Activated CD8-positive, alpha-beta T cell treated with anti-CD3 and anti-CD28 coated beads, Interleukin-2, amount 10 ng/mL, durations not matched to agents 7 days and 5 days (primary cell): ENCODE data around the gene GABRQ. TPM values are rescaled to one million over a fixed set of nuclear protein-coding genes. Genes with fewer than 3 reads are reported as not detected.

ENCODE experiments used
- ATAC-seq: fragments of 150-1000 bp; cut with Tn5 transposase; one replicate; pipeline ENCODE4 v1.10.0; 2021; ENCODE audit warnings: moderate library complexity
- CTCF ChIA-PET: fragments of 350-600 bp; sonication (Branson Sonifier 250); formaldehyde crosslinking; loops from one replicate; lab custom pipeline; 2021; ENCODE audit warnings: antibody characterized with exemption; lab: Charles Lee
- POLR2A ChIA-PET: fragments of 350-600 bp; sonication (Branson Sonifier 250); formaldehyde crosslinking; loops from one replicate; lab custom pipeline; 2021; ENCODE audit warnings: antibody characterized with exemption; lab: Charles Lee
- DNase-seq: peaks from one replicate; pipeline ENCODE4 v3.0.0-alpha.2; 2020
- H3K27ac Mint-ChIP-seq: one replicate; pipeline ENCODE4 v1.8.0; 2021; ENCODE audit warnings: mild to moderate bottlenecking, mixed read lengths
- H3K27me3 Mint-ChIP-seq: one replicate; pipeline ENCODE4 v1.8.0; 2021; ENCODE audit warnings: low read depth, mixed read lengths
- H3K36me3 Mint-ChIP-seq: one replicate; pipeline ENCODE4 v1.8.0; 2021; ENCODE audit warnings: low read depth, mixed read lengths
- H3K4me1 Mint-ChIP-seq: one replicate; pipeline ENCODE4 v1.8.0; 2021; ENCODE audit warnings: low read depth, mixed read lengths
- H3K4me3 Mint-ChIP-seq: one replicate; pipeline ENCODE4 v1.8.0; 2021; ENCODE audit warnings: mild to moderate bottlenecking, mixed read lengths
- H3K9me3 Mint-ChIP-seq: one replicate; pipeline ENCODE4 v1.8.0; 2022; ENCODE audit warnings: mixed read lengths; ENCODE audit not compliant: insufficient read depth
- total RNA-seq, 2 experiments: library from RNA; stranded (reverse); gene quantifications; one replicate each; pipeline ENCODE4 v1.2.3, GENCODE V29; 2021

GABRQ gene
- total RNA-seq, 2 experiments from 2014 or later: not detected

DNA sequence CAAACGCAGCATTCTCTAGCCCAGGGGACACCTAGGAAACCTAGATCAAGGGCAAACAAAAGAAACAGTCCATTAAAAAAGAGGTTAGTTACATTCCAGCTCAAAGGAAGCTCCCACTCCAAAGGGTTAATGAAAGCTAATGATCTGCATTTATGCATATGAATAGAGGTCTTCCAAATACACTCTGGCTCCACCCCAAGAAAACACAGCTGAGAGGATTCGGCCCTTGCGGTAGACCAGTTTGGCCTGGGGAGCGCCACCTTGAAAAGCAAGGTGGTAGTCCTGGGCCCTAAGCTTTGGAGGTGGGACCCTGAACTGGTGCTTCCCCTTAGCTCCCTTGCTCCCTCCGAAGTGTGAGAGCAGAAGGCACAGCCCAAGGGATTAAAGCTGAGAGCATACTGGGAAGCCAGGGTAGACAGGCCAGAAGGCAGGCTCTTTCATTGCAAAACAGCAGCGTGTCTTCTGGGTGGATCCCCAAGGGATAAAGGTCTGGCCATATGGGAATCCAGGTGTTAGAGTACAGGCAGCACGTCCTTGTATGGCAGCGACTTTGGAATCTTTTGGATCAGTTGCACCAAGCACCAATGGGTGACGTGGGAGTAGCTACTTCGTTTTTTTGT lies 3.7 kb downstream of the GABRQ start:
- H3K27me3 Mint-ChIP-seq: peaks cover 15% of the 10 kb centered on the region
- no peaks in the 10 kb centered on the region for H3K36me3 Mint-ChIP-seq
- no peak overlapping the region for H3K4me3 Mint-ChIP-seq
- CTCF ChIA-PET: interaction anchor here (1.9 to 2.4 kb wide), 2 partner anchors 9 to 180 kb away, joined by 5 read pairs; no protein-coding TSS in a partner anchor
- POLR2A ChIA-PET: no interaction called here
- H3K4me1 Mint-ChIP-seq: no peaks in the 10 kb centered on the region
- H3K9me3 Mint-ChIP-seq: no peaks in the 10 kb centered on the region
- H3K27ac Mint-ChIP-seq: no peak overlapping the region
- ATAC-seq (no peak), DNase-seq (no peak)

GRCh38 chrX:152641996-152642395 lies 4.3 kb downstream of the GABRQ start:
- no peaks in the 10 kb centered on the region for H3K4me1 Mint-ChIP-seq
- ChIA-PET CTCF (interaction anchor here (1.9 to 2.4 kb wide), 2 partner anchors 9 to 179 kb away, joined by 5 read pairs; no protein-coding TSS in a partner anchor), POLR2A (no interaction called here)
- no peak overlapping the region for H3K27ac Mint-ChIP-seq
- no peaks in the 10 kb centered on the region for H3K9me3 Mint-ChIP-seq
- ATAC-seq: no peak
- DNase-seq: no peak
- no peak overlapping the region for H3K4me3 Mint-ChIP-seq
- peaks cover 10% of the 10 kb centered on the region for H3K27me3 Mint-ChIP-seq
- no peaks in the 10 kb centered on the region for H3K36me3 Mint-ChIP-seq

GRCh38 chrX:152642931-152643564 lies 5.4 kb downstream of the GABRQ start:
- no peak overlapping the region for H3K4me3 Mint-ChIP-seq
- peaks cover 6% of the 10 kb centered on the region for H3K27me3 Mint-ChIP-seq
- CTCF ChIA-PET: interaction anchor here (1.9 to 2.4 kb wide), 2 partner anchors 11 to 178 kb away, joined by 5 read pairs; no protein-coding TSS in a partner anchor
- H3K27ac Mint-ChIP-seq: no peak overlapping the region
- DNase-seq (no peak), ATAC-seq (no peak)
- no peaks in the 10 kb centered on the region for H3K9me3 Mint-ChIP-seq
- POLR2A ChIA-PET: no interaction called here
- no peaks in the 10 kb centered on the region for H3K4me1 Mint-ChIP-seq
- H3K36me3 Mint-ChIP-seq: no peaks in the 10 kb centered on the region

- Mint-ChIP-seq H3K27ac (no peak overlapping the region), H3K4me3 (no peak overlapping the region), H3K27me3 (no peaks in the 10 kb centered on the region), H3K36me3 (no peaks in the 10 kb centered on the region), H3K9me3 (no peaks in the 10 kb centered on the region), H3K4me1 (no peaks in the 10 kb centered on the region)
- no peak for ATAC-seq
- no peak for DNase-seq
- CTCF ChIA-PET: no interaction called here
- POLR2A ChIA-PET: no interaction called here
Observed at GRCh38 chrX:152646961-152647360, 9.3 kb downstream of the GABRQ start.

- H3K4me3 Mint-ChIP-seq: no peak overlapping the region
- H3K4me1 Mint-ChIP-seq: no peaks in the 10 kb centered on the region
- no peaks in the 10 kb centered on the region for H3K9me3 Mint-ChIP-seq
- ChIA-PET CTCF (no interaction called here), POLR2A (no interaction called here)
- no peaks in the 10 kb centered on the region for H3K36me3 Mint-ChIP-seq
- H3K27me3 Mint-ChIP-seq: no peaks in the 10 kb centered on the region
- no peak overlapping the region for H3K27ac Mint-ChIP-seq
- no peak for DNase-seq
- no peak for ATAC-seq
Observed at GRCh38 chrX:152647978-152648377, 10.3 kb downstream of the GABRQ start.

- Mint-ChIP-seq H3K27me3 (no peaks in the 10 kb centered on the region), H3K36me3 (no peaks in the 10 kb centered on the region), H3K4me3 (no peak overlapping the region), H3K4me1 (no peaks in the 10 kb centered on the region), H3K27ac (no peak overlapping the region), H3K9me3 (no peaks in the 10 kb centered on the region)
- POLR2A ChIA-PET: no interaction called here
- CTCF ChIA-PET: no interaction called here
- no peak for ATAC-seq
- no peak for DNase-seq
Observed at GRCh38 chrX:152652060-152652459, 14.4 kb downstream of the GABRQ start.

- Mint-ChIP-seq H3K27me3 (no peaks in the 10 kb centered on the region), H3K36me3 (no peaks in the 10 kb centered on the region), H3K4me3 (no peak overlapping the region), H3K27ac (no peak overlapping the region), H3K4me1 (no peaks in the 10 kb centered on the region), H3K9me3 (no peaks in the 10 kb centered on the region)
- ChIA-PET POLR2A (no interaction called here), CTCF (no interaction called here)
- ATAC-seq: no peak
- no peak for DNase-seq
Observed at GRCh38 chrX:152652467-152652866, 14.8 kb downstream of the GABRQ start.

GRCh38 chrX:152656087-152656486 lies 18.4 kb downstream of the GABRQ start:
- Mint-ChIP-seq H3K36me3 (no peaks in the 10 kb centered on the region), H3K27me3 (no peaks in the 10 kb centered on the region), H3K9me3 (no peaks in the 10 kb centered on the region), H3K27ac (no peak overlapping the region), H3K4me3 (no peak overlapping the region), H3K4me1 (no peaks in the 10 kb centered on the region)
- DNase-seq: no peak
- ATAC-seq: no peak
- CTCF ChIA-PET: no interaction called here
- POLR2A ChIA-PET: no interaction called here

GRCh38 chrX:152656890-152657289 lies 19.2 kb downstream of the GABRQ start:
- Mint-ChIP-seq H3K27me3 (no peaks in the 10 kb centered on the region), H3K4me1 (no peaks in the 10 kb centered on the region), H3K9me3 (no peaks in the 10 kb centered on the region), H3K4me3 (no peak overlapping the region), H3K36me3 (no peaks in the 10 kb centered on the region), H3K27ac (no peak overlapping the region)
- CTCF ChIA-PET: no interaction called here
- DNase-seq (no peak), ATAC-seq (no peak)
- POLR2A ChIA-PET: no interaction called here

DNA sequence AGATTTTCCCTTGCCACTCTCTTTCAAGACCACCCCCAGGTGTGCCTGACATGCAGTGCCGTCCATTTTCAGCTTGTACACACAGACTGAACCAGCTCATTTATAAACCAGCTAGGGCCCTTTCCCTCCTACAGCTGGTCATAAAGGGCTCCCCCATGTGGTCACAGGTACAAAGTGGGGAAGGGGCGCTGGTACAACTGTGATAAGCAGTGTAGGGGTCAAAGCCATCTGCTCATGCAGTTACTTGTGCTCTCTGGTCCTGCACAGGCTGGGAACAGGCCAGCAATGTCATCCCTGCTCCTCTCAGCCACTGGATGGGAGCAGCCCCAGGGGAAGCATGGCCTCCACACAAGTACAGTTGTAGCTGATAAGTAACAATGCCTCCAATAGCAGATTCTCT lies 20.6 kb downstream of the GABRQ start:
- H3K4me3 Mint-ChIP-seq: no peak overlapping the region
- CTCF ChIA-PET: no interaction called here
- no peaks in the 10 kb centered on the region for H3K4me1 Mint-ChIP-seq
- POLR2A ChIA-PET: no interaction called here
- H3K27ac Mint-ChIP-seq: no peak overlapping the region
- no peak for DNase-seq
- H3K9me3 Mint-ChIP-seq: no peaks in the 10 kb centered on the region
- H3K36me3 Mint-ChIP-seq: no peaks in the 10 kb centered on the region
- no peaks in the 10 kb centered on the region for H3K27me3 Mint-ChIP-seq
- no peak for ATAC-seq

GRCh38 chrX:152663086-152663485 lies 25.4 kb downstream of the GABRQ start:
- DNase-seq: no peak
- Mint-ChIP-seq H3K9me3 (no peaks in the 10 kb centered on the region), H3K4me1 (no peaks in the 10 kb centered on the region), H3K36me3 (no peaks in the 10 kb centered on the region), H3K27ac (no peak overlapping the region), H3K27me3 (no peaks in the 10 kb centered on the region), H3K4me3 (no peak overlapping the region)
- ATAC-seq: no peak
- CTCF ChIA-PET: no interaction called here
- POLR2A ChIA-PET: no interaction called here

GRCh38 chrX:152674135-152674534 lies 36.4 kb downstream of the GABRQ start:
- H3K4me3 Mint-ChIP-seq: no peak overlapping the region
- no peaks in the 10 kb centered on the region for H3K9me3 Mint-ChIP-seq
- ATAC-seq: no peak
- no peaks in the 10 kb centered on the region for H3K27me3 Mint-ChIP-seq
- no peaks in the 10 kb centered on the region for H3K4me1 Mint-ChIP-seq
- H3K27ac Mint-ChIP-seq: no peak overlapping the region
- H3K36me3 Mint-ChIP-seq: no peaks in the 10 kb centered on the region
- ChIA-PET CTCF (no interaction called here), POLR2A (no interaction called here)
- no peak for DNase-seq
